ENCODE data around the gene MYCBP.

GRCh38 chr1:38840281-38840680, 32.9 kb downstream of the MYCBP start:
- TF ChIP-seq POLR2AphosphoS5 (IDR thresholded peaks at IDR 0.05; ENCODE audit: low read depth, low read length): no peak
- no peak for TF ChIP-seq TAF1 (IDR thresholded peaks at IDR 0.05; ENCODE audit: borderline replicate concordance, insufficient read depth, low read length)
- no peak for TF ChIP-seq FOXP2 (optimal IDR thresholded peaks at IDR 0.05; ENCODE audit: borderline replicate concordance, extremely low read depth, extremely low read length, insufficient read depth)
- no peak for TF ChIP-seq REST (IDR thresholded peaks at IDR 0.05; ENCODE audit: insufficient read depth in 1 of 2, low read depth in 2 of 2, low read length in 2 of 2)
